ENCODE data around the gene CDH12. TPM values are rescaled to one million over a fixed set of nuclear protein-coding genes. Genes with fewer than 3 reads are reported as not detected.
"Not testable (repeated sequence)": the region's sequence is repeated elsewhere in the genome, so short reads cannot be mapped to it uniquely, and the experiment has no call there.

CDH12 gene
- total RNA-seq, 1 experiment from 2014 or later: not detected

GRCh38 chr5:22139662-22140300 lies 713.4 kb downstream of the CDH12 start:
- H3K9me3 ChIP-seq (ENCODE audit: control insufficient read depth in 1 of 2, insufficient read depth in 1 of 2, low read depth in 1 of 2, low read length in 2 of 2); H3K27me3 ChIP-seq (ENCODE audit: insufficient read depth, low read length); H3K4me1 ChIP-seq (ENCODE audit: control insufficient read depth in 1 of 2, insufficient read depth in 2 of 2, low read length in 2 of 2); CTCF ChIA-PET; RAD21 ChIA-PET (ENCODE audit: low non-redundant PET in 1 of 2, low total read pairs in 2 of 2, uncharacterized antibody in 2 of 2, unreplicated experiment in 2 of 2); H3K4me3 ChIP-seq (replicated peaks in 1 of 2; ENCODE audit: low read depth in 1 of 2, low read length in 2 of 2); H3K27ac ChIP-seq (ENCODE audit: low read depth, low read length); intact Hi-C loops (cut with micrococcal nuclease); BruUV-seq (replicated peaks); ATAC-seq; H3K9ac ChIP-seq (ENCODE audit: low read length); H3K9me2 ChIP-seq (ENCODE audit: insufficient read depth); H3K4me2 ChIP-seq (ENCODE audit: low read length); H3K36me3 ChIP-seq (ENCODE audit: control insufficient read depth in 1 of 2, insufficient read depth in 2 of 2, low read length in 2 of 2); POLR2A ChIA-PET; H2AFZ ChIP-seq (ENCODE audit: low read depth, low read length, poor library complexity, severe bottlenecking); H4K20me1 ChIP-seq (ENCODE audit: insufficient read depth); DNase-seq (ENCODE audit: low read depth, low spot score); H3K79me2 ChIP-seq (ENCODE audit: insufficient read depth, low read length): not testable (repeated sequence)

- no peak overlapping the region for H3K4me3 ChIP-seq (replicated peaks in 1 of 2; ENCODE audit: low read depth in 1 of 2, low read length in 2 of 2)
- H4K20me1 ChIP-seq (ENCODE audit: insufficient read depth): no peaks in the 10 kb centered on the region
- H3K9me2 ChIP-seq (ENCODE audit: insufficient read depth): no peaks in the 10 kb centered on the region
- DNase-seq (ENCODE audit: low read depth, low spot score) (no peak), ATAC-seq (no peak)
- TF ChIP-seq EZH2 (IDR thresholded peaks at IDR 0.05) (no peak), CTCF (IDR thresholded peaks at IDR 0.05 in 2 of 3, conservative IDR thresholded peaks at IDR 0.05 in 1 of 3; ENCODE audit: borderline replicate concordance in 1 of 3, insufficient read depth in 1 of 3, low read depth in 2 of 3, low read length in 2 of 3) (no peak), TCF7L2 (IDR thresholded peaks at IDR 0.05; ENCODE audit: borderline replicate concordance, extremely low read depth, insufficient read depth, insufficient read length) (no peak), EGR1 (IDR thresholded peaks at IDR 0.05; ENCODE audit: low read depth) (no peak), EZH2phosphoT487 (IDR thresholded peaks at IDR 0.05; ENCODE audit: borderline replicate concordance) (no peak), RAD21 (IDR thresholded peaks at IDR 0.05; ENCODE audit: low read depth) (no peak), POLR2A (IDR thresholded peaks at IDR 0.05; ENCODE audit: borderline replicate concordance, extremely low read depth, insufficient read depth, insufficient read length) (no peak), ATF3 (IDR thresholded peaks at IDR 0.05) (no peak), CEBPB (IDR thresholded peaks at IDR 0.05; ENCODE audit: low read depth) (no peak), JUND (IDR thresholded peaks at IDR 0.05) (no peak), ZBTB33 (IDR thresholded peaks at IDR 0.05; ENCODE audit: extremely low read depth, insufficient replicate concordance, low read length) (no peak), YY1 (IDR thresholded peaks at IDR 0.05; ENCODE audit: extremely low read depth, insufficient replicate concordance, low read depth, low read length) (no peak), SP1 (IDR thresholded peaks at IDR 0.05; ENCODE audit: low read depth) (no peak), SRF (IDR thresholded peaks at IDR 0.05; ENCODE audit: low read depth) (no peak), ZFX (IDR thresholded peaks at IDR 0.05) (no peak), POLR2AphosphoS5 (IDR thresholded peaks at IDR 0.05; ENCODE audit: low read depth, low read length) (no peak), FOSL1 (IDR thresholded peaks at IDR 0.05; ENCODE audit: low read depth) (no peak)
- H3K27ac ChIP-seq (ENCODE audit: low read depth, low read length): no peak overlapping the region
- RAD21 ChIA-PET (ENCODE audit: low non-redundant PET in 1 of 2, low total read pairs in 2 of 2, uncharacterized antibody in 2 of 2, unreplicated experiment in 2 of 2): no interaction called here
- no peaks in the 10 kb centered on the region for H3K79me2 ChIP-seq (ENCODE audit: insufficient read depth, low read length)
- no peak overlapping the region for H3K4me2 ChIP-seq (ENCODE audit: low read length)
- H3K9me3 ChIP-seq (ENCODE audit: control insufficient read depth in 1 of 2, insufficient read depth in 1 of 2, low read depth in 1 of 2, low read length in 2 of 2): peaks cover 8 to 15% of the 10 kb centered on the region in 2 experiments; a peak in 2 of 4 replicates
- H3K4me1 ChIP-seq (ENCODE audit: control insufficient read depth in 1 of 2, insufficient read depth in 2 of 2, low read length in 2 of 2): no peaks in the 10 kb centered on the region
- CTCF ChIA-PET: no interaction called here
- no peak overlapping the region for H3K9ac ChIP-seq (ENCODE audit: low read length)
- H3K27me3 ChIP-seq (ENCODE audit: insufficient read depth, low read length): no peaks in the 10 kb centered on the region
- no peaks in the 10 kb centered on the region for H3K36me3 ChIP-seq (ENCODE audit: control insufficient read depth in 1 of 2, insufficient read depth in 2 of 2, low read length in 2 of 2)
- POLR2A ChIA-PET: no interaction called here
- H2AFZ ChIP-seq (ENCODE audit: low read depth, low read length, poor library complexity, severe bottlenecking): no peak overlapping the region
- no TSS peak for BruUV-seq (replicated peaks)
- intact Hi-C loops (cut with micrococcal nuclease): no loop called here
Measured at GRCh38 chr5:22111320-22111719, 741.8 kb downstream of the CDH12 start.
